K562 (cell line): ENCODE data around the gene SH3TC2. TPM values are rescaled to one million over a fixed set of nuclear protein-coding genes. Genes with fewer than 3 reads are reported as not detected.

ENCODE experiments used
- ARNT ChIP-seq, 2 experiments: fragments of 450-650 bp; IDR thresholded peaks; 2 replicates each; pipeline ENCODE4 v1.6.1; 2016; ENCODE audit warnings: mild to moderate bottlenecking in 1 of 2
- BHLHE40 ChIP-seq: IDR thresholded peaks from 2 replicates; pipeline ENCODE4 v1.6.1; 2011; ENCODE audit warnings: low read length, improper control_type of control experiment
- BRF2 ChIP-seq: IDR thresholded peaks from 3 replicates; pipeline ENCODE4 v1.6.1; 2011; ENCODE audit warnings: borderline replicate concordance, mild to moderate bottlenecking; ENCODE audit not compliant: insufficient read length, insufficient read depth
- E2F1 ChIP-seq: sonication (generic); formaldehyde crosslinking; IDR thresholded peaks from 2 replicates; pipeline ENCODE4 v1.8.1; 2023; ENCODE audit warnings: mild to moderate bottlenecking, missing genetic modification reagents, moderate library complexity
- EP300 ChIP-seq: IDR thresholded peaks from 2 replicates; pipeline ENCODE4 v1.6.1; 2012; ENCODE audit warnings: low read length, improper control_type of control experiment
- ETS1 ChIP-seq: conservative IDR thresholded peaks from 2 replicates; pipeline ENCODE4 v1.6.1; 2011; ENCODE audit warnings: low read depth, mild to moderate bottlenecking, low read length; ENCODE audit not compliant: control insufficient read depth
- ETV5 ChIP-seq: sonication (generic); formaldehyde crosslinking; IDR thresholded peaks from 2 replicates; pipeline ENCODE4 v1.4.0; 2020; ENCODE audit warnings: low read depth, mild to moderate bottlenecking, missing genetic modification reagents
- HBP1 ChIP-seq: fragments of 450-650 bp; formaldehyde crosslinking; IDR thresholded peaks from 2 replicates; pipeline ENCODE4 v1.4.0; 2022; ENCODE audit warnings: missing genetic modification characterization
- HDAC6 ChIP-seq: IDR thresholded peaks from 2 replicates; pipeline ENCODE4 v1.6.1; 2012; ENCODE audit warnings: low read depth, mild to moderate bottlenecking, control low read depth, inconsistent platforms, low read length, moderate library complexity
- JUNB ChIP-seq: fragments of 450-650 bp; formaldehyde crosslinking; conservative IDR thresholded peaks from 2 replicates; pipeline ENCODE4 v1.4.0; 2020; ENCODE audit warnings: mild to moderate bottlenecking
- NR3C1 ChIP-seq: sonication (generic); formaldehyde crosslinking; IDR thresholded peaks from 2 replicates; pipeline ENCODE4 v1.8.1; 2022; ENCODE audit warnings: missing genetic modification reagents
- NR4A1 ChIP-seq, 2 experiments: fragments of 250-450 bp in 1 of 2; fragments of 450-650 bp in 1 of 2; sonication (Bioruptor Pico) in 1 of 2; IDR thresholded peaks; 2 replicates each; pipeline versions ENCODE4 v1.4.0 to v1.6.1; 2016 to 2020; ENCODE audit warnings: mild to moderate bottlenecking in 2 of 2, missing compliant biosample characterization in 1 of 2, missing genetic modification characterization in 1 of 2, moderate library complexity in 1 of 2
- TAF1 ChIP-seq: IDR thresholded peaks from 2 replicates; pipeline ENCODE4 v1.6.1; 2011; ENCODE audit warnings: mild to moderate bottlenecking, low read length, moderate library complexity; ENCODE audit not compliant: insufficient read depth, control insufficient read depth, severe bottlenecking; ENCODE audit errors: extremely low read depth
- TCF3 ChIP-seq: sonication (generic); formaldehyde crosslinking; IDR thresholded peaks from 2 replicates; pipeline ENCODE4 v1.4.0; 2020; ENCODE audit warnings: mild to moderate bottlenecking, missing genetic modification reagents
- TEAD1 ChIP-seq, 2 experiments: fragments of 450-650 bp in 1 of 2; sonication (generic) in 1 of 2; formaldehyde crosslinking; IDR thresholded peaks; 2 replicates each; pipeline versions ENCODE4 v1.4.0 to v1.8.0; 2020 to 2022; ENCODE audit warnings: mild to moderate bottlenecking in 2 of 2, missing genetic modification reagents in 1 of 2
- THRAP3 ChIP-seq: fragments of 450-650 bp; IDR thresholded peaks from 2 replicates; pipeline ENCODE4 v1.6.1; 2016; ENCODE audit warnings: mild to moderate bottlenecking, inconsistent platforms, borderline replicate concordance
- TRIM24 ChIP-seq, 2 experiments: fragments of 450-650 bp; IDR thresholded peaks; 2 replicates each; pipeline ENCODE4 v1.6.1; 2016
- ZBTB33 ChIP-seq: sonication (generic); formaldehyde crosslinking; IDR thresholded peaks from 2 replicates; pipeline ENCODE4 v1.8.1; 2023; ENCODE audit warnings: mild to moderate bottlenecking, missing genetic modification reagents
- ZNF23 ChIP-seq: fragments of 250-450 bp; sonication (Bioruptor Pico); IDR thresholded peaks from 2 replicates; pipeline ENCODE4 v1.4.0; 2020; ENCODE audit warnings: mild to moderate bottlenecking
- ZNF384 ChIP-seq: IDR thresholded peaks from 2 replicates; pipeline ENCODE4 v1.6.1; 2012; ENCODE audit warnings: low read depth, low read length, improper control_type of control experiment
- ZNF507 ChIP-seq: conservative IDR thresholded peaks from 2 replicates; pipeline ENCODE4 v1.6.1; 2017; ENCODE audit warnings: missing genetic modification characterization, missing compliant biosample characterization
- ZNF764 ChIP-seq: fragments of 250-450 bp; sonication (Bioruptor Pico); IDR thresholded peaks from 2 replicates; pipeline ENCODE4 v1.4.0; 2020; ENCODE audit warnings: low read depth, mild to moderate bottlenecking, moderate library complexity
- polyA plus RNA-seq, 8 experiments: library from polyadenylated mRNA; depleted of rRNA in 4 of 8; stranded (reverse) in 5 of 8; unstranded in 3 of 8; fragments of >200 nt; fragmentation: Nextera tagmentation in 2 of 8; fragmentation: Illumina TruSeq in 1 of 8; extraction: Ambion mirVana in 2 of 8; extraction: Trizol in 1 of 8; gene quantifications; 2 replicates each; pipeline versions ENCODE4 v1.2.1 to v1.2.3, GENCODE V29; 2011 to 2014; ENCODE audit warnings: inconsistent platforms in 1 of 8, missing spikeins in 1 of 8
- total RNA-seq, 7 experiments: library from RNA; depleted of rRNA in 6 of 7; stranded (reverse); fragments of >200 nt in 6 of 7; fragmentation: Illumina TruSeq in 2 of 7; extraction: Trizol in 2 of 7; gene quantifications; 2 replicates each; pipeline versions ENCODE4 v1.2.1 to v1.2.3, GENCODE V29; 2011 to 2021; ENCODE audit warnings: low replicate concordance in 1 of 7

The SH3TC2 gene
- total and polyA plus RNA-seq, 9 of the 15 experiments (the other 6 are each of a cell fraction or from before 2014, with no cell fraction given), result 0.03 to 0.80 (median 0.55) TPM; not detected in 1

- no peak for TF ChIP-seq TAF1
- TF ChIP-seq ARNT (IDR thresholded peaks at IDR 0.05), result no peak; a peak in 1 of 4 replicates
- peak; percentile 50; the same call in 1 of the 2 replicates for TF ChIP-seq TCF3 (CRISPR knock-in tag)
- peak; percentile 85 for TF ChIP-seq EP300
- TF ChIP-seq ETV5 (CRISPR knock-in tag), result no peak
- no peak for TF ChIP-seq HDAC6
- no peak for TF ChIP-seq ETS1
- no peak for TF ChIP-seq ZNF384
- TF ChIP-seq E2F1 (CRISPR knock-in tag), result no peak
- TF ChIP-seq JUNB (CRISPR knock-in tag), result no peak
- no peak for TF ChIP-seq ZNF507 (tag)
- TF ChIP-seq NR3C1 (CRISPR knock-in tag), result no peak
- TF ChIP-seq TRIM24 (IDR thresholded peaks at IDR 0.05), result peak in 1 of 2 experiments; percentile 35; a peak in 1 of 4 replicates
- TF ChIP-seq HBP1 (CRISPR knock-in tag), result no peak
- TF ChIP-seq ZBTB33 (CRISPR knock-in tag), result no peak
- 0 out of 4 replicates have a peak, but pooled peaks of 1 of the 2 experiments have one; percentile 2 for TF ChIP-seq TEAD1 (CRISPR knock-in tag; IDR thresholded peaks at IDR 0.05)
- no peak for TF ChIP-seq ZNF23 (CRISPR knock-in tag)
- no peak for TF ChIP-seq NR4A1 (CRISPR knock-in tag; IDR thresholded peaks at IDR 0.05)
- no peak for TF ChIP-seq NR4A1 (tag; IDR thresholded peaks at IDR 0.05)
- TF ChIP-seq ZNF764 (CRISPR knock-in tag), result no peak
- no peak for TF ChIP-seq THRAP3
- no peak; the same call in 1 of the 2 replicates for TF ChIP-seq BHLHE40
- no peak for TF ChIP-seq BRF2
Observed at GRCh38 chr5:149046196-149046829, 16.5 kb downstream of the SH3TC2 start (continued).
